ENCODE measurements around the gene CPLX1.

Gene CPLX1

DNA sequence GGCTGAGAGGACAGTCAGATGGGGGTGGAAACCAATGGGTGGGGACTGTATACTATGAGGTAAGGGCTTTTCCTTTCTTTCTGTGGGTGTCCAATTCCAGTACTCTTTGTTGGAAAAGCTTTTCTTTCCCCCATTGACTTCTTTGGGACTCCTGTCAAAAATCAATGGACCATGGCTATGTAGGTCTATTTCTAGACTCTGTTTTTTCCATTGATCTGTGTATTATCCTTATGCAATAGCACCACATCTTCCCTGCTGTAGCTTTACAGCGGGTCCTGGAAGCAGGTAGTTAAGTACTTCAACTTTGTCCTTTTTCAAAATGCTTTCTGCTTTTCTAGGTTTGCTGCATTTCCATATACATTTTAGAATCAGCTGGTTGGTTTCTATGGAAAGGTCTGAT lies 11.8 kb upstream of the CPLX1 start:
- H3K4me2 ChIP-seq: no peak overlapping the region
- TF ChIP-seq, protein P1, sequence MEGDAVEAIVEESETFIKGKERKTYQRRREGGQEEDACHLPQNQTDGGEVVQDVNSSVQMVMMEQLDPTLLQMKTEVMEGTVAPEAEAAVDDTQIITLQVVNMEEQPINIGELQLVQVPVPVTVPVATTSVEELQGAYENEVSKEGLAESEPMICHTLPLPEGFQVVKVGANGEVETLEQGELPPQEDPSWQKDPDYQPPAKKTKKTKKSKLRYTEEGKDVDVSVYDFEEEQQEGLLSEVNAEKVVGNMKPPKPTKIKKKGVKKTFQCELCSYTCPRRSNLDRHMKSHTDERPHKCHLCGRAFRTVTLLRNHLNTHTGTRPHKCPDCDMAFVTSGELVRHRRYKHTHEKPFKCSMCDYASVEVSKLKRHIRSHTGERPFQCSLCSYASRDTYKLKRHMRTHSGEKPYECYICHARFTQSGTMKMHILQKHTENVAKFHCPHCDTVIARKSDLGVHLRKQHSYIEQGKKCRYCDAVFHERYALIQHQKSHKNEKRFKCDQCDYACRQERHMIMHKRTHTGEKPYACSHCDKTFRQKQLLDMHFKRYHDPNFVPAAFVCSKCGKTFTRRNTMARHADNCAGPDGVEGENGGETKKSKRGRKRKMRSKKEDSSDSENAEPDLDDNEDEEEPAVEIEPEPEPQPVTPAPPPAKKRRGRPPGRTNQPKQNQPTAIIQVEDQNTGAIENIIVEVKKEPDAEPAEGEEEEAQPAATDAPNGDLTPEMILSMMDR (conservative IDR thresholded peaks at IDR 0.05; ENCODE audit: low read depth, low read length): no peak
- H3K4me3 ChIP-seq (IDR thresholded peaks at IDR 0.05; ENCODE audit: insufficient read depth, low read depth, low read length): no peak overlapping the region
- H3K27ac ChIP-seq: no peak overlapping the region
- no peaks in the 10 kb centered on the region for H3K4me1 ChIP-seq (ENCODE audit: low read depth, poor library complexity, severe bottlenecking)
- no peaks in the 10 kb centered on the region for H3K36me3 ChIP-seq (ENCODE audit: insufficient read depth)
- no peak overlapping the region for H2AFZ ChIP-seq (ENCODE audit: low read depth)
- no peak overlapping the region for H3K9ac ChIP-seq
- H3K27me3 ChIP-seq (ENCODE audit: insufficient read depth, low read depth): no peaks in the 10 kb centered on the region
- H4K20me1 ChIP-seq (ENCODE audit: insufficient read depth): no peaks in the 10 kb centered on the region
- H3K79me2 ChIP-seq (ENCODE audit: insufficient read depth, low read depth): no peaks in the 10 kb centered on the region

DNA sequence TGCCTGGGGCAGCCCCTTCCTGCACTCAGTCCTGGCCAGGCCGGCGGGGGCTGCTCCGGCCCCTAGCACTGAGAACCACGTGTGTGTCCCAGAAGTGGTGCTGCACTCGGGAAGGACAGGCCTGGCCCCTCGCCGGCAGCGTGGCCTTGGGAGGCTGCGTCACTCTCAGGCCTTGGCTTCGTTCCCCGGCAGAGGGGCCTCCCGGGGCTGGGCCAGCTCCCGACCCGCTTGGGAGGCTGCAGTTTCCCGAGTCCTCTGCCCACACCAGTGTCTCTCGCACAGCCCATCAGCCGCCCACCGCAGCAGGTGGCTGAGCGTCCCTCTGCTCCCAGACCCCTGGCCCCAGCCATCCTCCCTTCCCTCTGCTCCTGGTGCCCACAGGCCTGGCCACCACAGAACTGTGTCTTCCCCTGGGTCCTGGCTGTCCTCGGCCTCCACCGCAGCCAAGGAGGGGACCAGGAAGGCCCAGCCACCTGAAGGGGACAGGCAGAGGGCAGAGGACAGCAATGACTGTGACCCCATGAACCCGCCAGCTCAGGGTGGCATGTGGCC lies 10.9 kb upstream of the CPLX1 start:
- Histone ChIP-seq H3K27ac (no peak overlapping the region), H3K79me2 (ENCODE audit: insufficient read depth, low read depth) (no peaks in the 10 kb centered on the region), H3K4me2 (no peak overlapping the region), H3K4me3 (IDR thresholded peaks at IDR 0.05; ENCODE audit: insufficient read depth, low read depth, low read length) (no peak overlapping the region), H4K20me1 (ENCODE audit: insufficient read depth) (no peaks in the 10 kb centered on the region), H3K9ac (no peak overlapping the region), H2AFZ (ENCODE audit: low read depth) (no peak overlapping the region), H3K27me3 (ENCODE audit: insufficient read depth, low read depth) (no peaks in the 10 kb centered on the region), H3K4me1 (ENCODE audit: low read depth, poor library complexity, severe bottlenecking) (no peaks in the 10 kb centered on the region), H3K36me3 (ENCODE audit: insufficient read depth) (no peaks in the 10 kb centered on the region)
- TF ChIP-seq, protein P1 (conservative IDR thresholded peaks at IDR 0.05; ENCODE audit: low read depth, low read length): no peak

DNA sequence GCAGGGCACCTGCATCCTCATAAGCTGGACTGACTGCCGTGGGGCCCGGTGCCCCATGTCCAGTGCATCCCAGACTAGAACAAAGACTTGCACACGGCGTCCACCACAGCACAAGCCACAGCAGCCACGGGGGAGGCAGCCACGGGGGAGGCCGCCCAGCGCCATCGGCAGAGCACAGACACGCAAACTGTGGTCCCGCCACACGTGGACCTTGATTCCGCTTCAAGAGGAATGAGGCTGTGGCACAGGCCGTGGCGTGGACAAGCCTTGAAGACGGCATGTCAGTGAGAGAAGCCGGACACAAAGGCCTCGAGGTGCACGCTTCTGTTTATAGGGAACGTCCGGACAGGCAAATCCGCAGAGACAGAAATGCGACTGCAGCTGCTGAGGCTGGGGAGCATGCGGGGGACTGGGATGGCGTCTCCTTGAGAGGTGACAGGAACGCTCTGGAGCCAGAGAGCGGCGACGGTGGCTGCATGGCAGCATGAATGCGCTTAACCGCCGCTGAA lies 10.1 kb upstream of the CPLX1 start:
- H3K9ac ChIP-seq: no peak overlapping the region
- no peaks in the 10 kb centered on the region for H3K79me2 ChIP-seq (ENCODE audit: insufficient read depth, low read depth)
- H3K36me3 ChIP-seq (ENCODE audit: insufficient read depth): no peaks in the 10 kb centered on the region
- H3K4me1 ChIP-seq (ENCODE audit: low read depth, poor library complexity, severe bottlenecking): no peaks in the 10 kb centered on the region
- H3K27ac ChIP-seq: no peak overlapping the region
- TF ChIP-seq, protein P1 (conservative IDR thresholded peaks at IDR 0.05; ENCODE audit: low read depth, low read length): no peak
- H3K4me3 ChIP-seq (IDR thresholded peaks at IDR 0.05; ENCODE audit: insufficient read depth, low read depth, low read length): no peak overlapping the region
- no peak overlapping the region for H3K4me2 ChIP-seq
- no peaks in the 10 kb centered on the region for H3K27me3 ChIP-seq (ENCODE audit: insufficient read depth, low read depth)
- no peak overlapping the region for H2AFZ ChIP-seq (ENCODE audit: low read depth)
- H4K20me1 ChIP-seq (ENCODE audit: insufficient read depth): no peaks in the 10 kb centered on the region

DNA sequence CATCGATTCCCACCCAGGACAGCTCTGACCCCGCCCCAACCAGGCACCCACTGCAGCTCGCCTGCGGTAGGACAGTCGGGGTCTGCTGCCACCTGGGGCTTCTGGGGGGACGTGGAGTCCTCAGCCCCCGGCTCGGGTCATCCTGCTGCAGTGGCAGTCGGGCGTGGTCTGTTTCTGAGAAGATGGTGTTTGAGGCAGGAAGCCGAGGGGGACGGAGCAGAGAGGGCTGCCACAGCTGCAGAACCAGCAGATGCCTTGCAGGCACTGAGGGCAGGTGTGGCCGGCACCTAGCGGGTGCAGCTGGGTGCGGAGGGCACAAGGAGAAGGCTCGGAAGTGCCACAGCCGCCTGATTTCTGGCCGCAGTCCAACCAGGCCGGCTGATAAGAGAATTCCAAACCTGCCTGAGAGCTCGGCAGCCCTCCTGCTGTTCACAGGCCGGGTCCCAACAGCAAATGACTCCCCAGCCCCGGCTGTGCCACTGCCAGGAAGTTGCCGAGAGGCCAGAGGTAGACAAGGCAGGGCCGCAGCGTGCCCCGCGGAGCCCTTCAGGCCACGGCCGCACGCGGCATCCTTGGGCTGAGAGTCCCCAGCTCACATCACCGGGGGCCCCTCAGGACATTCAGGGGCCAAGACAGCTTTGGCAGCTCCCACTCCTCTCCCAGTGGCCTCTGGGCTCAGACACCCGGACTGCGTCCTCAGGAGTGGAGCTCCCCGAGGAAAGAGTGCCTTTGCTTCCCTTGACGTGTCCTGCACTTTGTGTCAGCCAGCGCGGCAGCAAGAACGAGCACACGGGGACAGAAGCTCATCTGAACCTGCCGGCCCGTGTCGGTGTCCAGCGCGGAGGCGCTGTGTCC lies 9.4 kb upstream of the CPLX1 start:
- no peak overlapping the region for H3K27ac ChIP-seq
- H3K79me2 ChIP-seq (ENCODE audit: insufficient read depth, low read depth): no peaks in the 10 kb centered on the region
- H4K20me1 ChIP-seq (ENCODE audit: insufficient read depth): no peaks in the 10 kb centered on the region
- no peaks in the 10 kb centered on the region for H3K27me3 ChIP-seq (ENCODE audit: insufficient read depth, low read depth)
- H3K4me3 ChIP-seq (IDR thresholded peaks at IDR 0.05; ENCODE audit: insufficient read depth, low read depth, low read length): no peak overlapping the region
- no peak overlapping the region for H3K9ac ChIP-seq
- no peak overlapping the region for H3K4me2 ChIP-seq
- H3K36me3 ChIP-seq (ENCODE audit: insufficient read depth): no peaks in the 10 kb centered on the region
- TF ChIP-seq, protein P1 (conservative IDR thresholded peaks at IDR 0.05; ENCODE audit: low read depth, low read length): no peak
- no peaks in the 10 kb centered on the region for H3K4me1 ChIP-seq (ENCODE audit: low read depth, poor library complexity, severe bottlenecking)
- no peak overlapping the region for H2AFZ ChIP-seq (ENCODE audit: low read depth)
